Mononuclear cell (primary cell): ENCODE results near the gene GOLGA8A. TPM values are rescaled to one million over a fixed set of nuclear protein-coding genes. Genes with fewer than 3 reads are reported as not detected.

Experiments
- H3K27me3 ChIP-seq: 2 replicates; pipeline ENCODE4 v1.6.0; 2011; ENCODE audit warnings: low read length, control low read depth; ENCODE audit not compliant: insufficient read depth
- H3K4me1 ChIP-seq: 2 replicates; pipeline ENCODE4 v1.5.1; 2011; ENCODE audit warnings: mild to moderate bottlenecking, low read length, control low read depth; ENCODE audit not compliant: insufficient read depth
- H3K4me3 ChIP-seq: 2 replicates; pipeline ENCODE4 v1.5.1; 2011; ENCODE audit warnings: mild to moderate bottlenecking, low read length, moderate library complexity
- H3K9me3 ChIP-seq: 2 replicates; pipeline ENCODE4 v1.5.1; 2011; ENCODE audit warnings: low read depth, mild to moderate bottlenecking, control low read depth, low read length
- total RNA-seq: library from RNA; depleted of rRNA; stranded (reverse); fragments of >200 nt; gene quantifications from one replicate; pipeline ENCODE4 v1.2.3, GENCODE V29; 2012

GOLGA8A gene, protein sequence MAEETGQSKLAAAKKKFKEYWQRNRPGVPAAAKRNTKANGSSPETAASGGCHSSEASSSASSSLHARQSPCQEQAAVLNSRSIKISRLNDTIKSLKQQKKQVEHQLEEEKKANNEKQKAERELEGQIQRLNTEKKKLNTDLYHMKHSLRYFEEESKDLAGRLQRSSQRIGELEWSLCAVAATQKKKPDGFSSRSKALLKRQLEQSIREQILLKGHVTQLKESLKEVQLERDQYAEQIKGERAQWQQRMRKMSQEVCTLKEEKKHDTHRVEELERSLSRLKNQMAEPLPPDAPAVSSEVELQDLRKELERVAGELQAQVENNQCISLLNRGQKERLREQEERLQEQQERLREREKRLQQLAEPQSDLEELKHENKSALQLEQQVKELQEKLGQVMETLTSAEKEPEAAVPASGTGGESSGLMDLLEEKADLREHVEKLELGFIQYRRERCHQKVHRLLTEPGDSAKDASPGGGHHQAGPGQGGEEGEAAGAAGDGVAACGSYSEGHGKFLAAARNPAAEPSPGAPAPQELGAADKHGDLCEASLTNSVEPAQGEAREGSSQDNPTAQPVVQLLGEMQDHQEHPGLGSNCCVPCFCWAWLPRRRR
- total RNA-seq, result 59.4 TPM

DNA sequence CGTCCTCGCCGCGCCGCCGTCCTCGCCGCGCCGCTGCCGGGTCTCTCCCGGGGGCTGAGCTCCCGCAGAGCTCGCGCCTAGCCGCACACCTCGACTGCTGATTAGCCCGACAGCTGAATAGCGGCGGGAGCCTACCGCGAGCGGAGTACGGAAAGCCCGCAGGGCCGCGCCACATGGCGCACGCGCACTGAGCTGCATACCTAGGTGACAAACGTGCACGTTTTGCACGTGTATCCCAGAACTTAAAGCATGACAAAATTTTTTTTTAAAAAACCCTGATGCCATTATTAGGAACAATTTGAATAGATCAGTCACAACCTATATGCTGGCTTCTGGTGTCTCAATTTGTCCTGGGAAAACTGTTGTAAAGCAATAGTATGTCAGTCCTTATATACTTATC lies at the start of gene GOLGA8A:
TSS of gene GOLGA8A (minus strand) at position 122 of the 400 bp plus-strand sequence. CDS start 48,117 bp downstream, outside the sequence.
- peaks cover 11% of the 10 kb centered on the region for H3K4me1 ChIP-seq
- peak within 1 kb of the TSS; percentile 44 for H3K4me3 ChIP-seq

DNA sequence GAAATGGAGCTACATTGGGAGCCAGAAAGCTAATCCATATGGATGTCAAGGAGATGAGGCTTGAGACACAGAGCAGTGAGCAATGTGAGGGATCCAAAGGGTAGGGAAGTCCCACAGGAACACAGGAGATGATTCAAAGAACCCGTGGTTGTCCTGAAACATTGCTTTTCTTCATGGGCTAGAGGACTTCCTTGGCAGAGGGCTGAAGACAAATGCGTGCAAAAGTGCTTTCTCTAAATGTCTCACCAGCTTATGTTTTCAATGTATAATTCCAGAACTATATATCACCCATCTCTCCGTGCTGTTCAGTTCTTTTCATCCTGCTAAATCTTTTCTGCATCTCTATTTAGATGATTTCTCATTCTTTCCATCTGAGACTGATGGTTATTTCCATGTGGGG lies 46.0 kb upstream of the GOLGA8A start:
- peaks cover 17% of the 10 kb centered on the region for H3K27me3 ChIP-seq
- no peak overlapping the region for H3K4me3 ChIP-seq

More for the DNA sequence above, at the start of gene GOLGA8A:
- Histone ChIP-seq H3K9me3 (no peaks in the 10 kb centered on the region), H3K27me3 (peaks cover 26% of the 10 kb centered on the region)

DNA sequence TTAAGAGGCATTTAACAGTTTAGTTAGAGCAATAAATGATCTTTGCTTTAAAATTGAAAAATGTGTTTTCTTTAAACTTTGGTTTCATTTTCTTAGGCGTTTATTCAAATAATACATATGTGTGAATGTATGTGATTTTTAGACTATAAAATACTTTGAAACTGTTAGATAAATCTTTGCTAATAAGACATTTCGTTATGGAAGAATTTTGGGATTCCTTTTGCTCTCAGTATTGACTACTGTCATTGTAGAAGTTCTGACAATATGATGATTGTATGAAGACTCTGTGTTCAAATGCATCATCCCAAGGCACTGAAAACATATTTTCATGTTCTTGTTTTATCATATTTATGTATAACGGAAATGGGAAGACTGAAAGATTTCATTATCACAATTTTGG lies 43.8 kb upstream of the GOLGA8A start:
- Histone ChIP-seq H3K27me3 (peaks cover 21% of the 10 kb centered on the region), H3K4me1 (no peaks in the 10 kb centered on the region), H3K4me3 (no peak overlapping the region), H3K9me3 (no peaks in the 10 kb centered on the region)

More for the DNA sequence above, 46.0 kb upstream of the GOLGA8A start:
- Histone ChIP-seq H3K9me3 (no peaks in the 10 kb centered on the region), H3K4me1 (no peaks in the 10 kb centered on the region)

DNA sequence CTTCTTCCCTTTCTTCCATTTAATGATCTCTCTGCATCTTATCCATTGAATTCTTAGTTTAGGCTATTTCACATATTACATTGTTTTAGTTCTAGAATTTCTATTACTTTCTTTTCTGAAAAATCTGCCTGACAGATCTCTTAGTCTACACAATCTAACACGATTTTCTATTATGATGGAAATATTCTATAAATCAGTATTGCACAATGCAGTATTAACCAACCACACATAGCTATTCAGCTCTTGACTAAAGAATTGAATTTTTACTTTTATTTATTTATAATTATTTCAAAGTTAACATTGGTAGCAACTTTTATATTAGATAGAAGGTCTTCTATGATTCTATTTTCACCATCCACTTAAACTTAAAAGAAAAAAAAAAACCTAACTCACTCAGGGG lies 36.2 kb upstream of the GOLGA8A start:
- Histone ChIP-seq H3K4me3 (no peak overlapping the region), H3K27me3 (peaks cover 5% of the 10 kb centered on the region), H3K4me1 (no peaks in the 10 kb centered on the region), H3K9me3 (no peaks in the 10 kb centered on the region)

DNA sequence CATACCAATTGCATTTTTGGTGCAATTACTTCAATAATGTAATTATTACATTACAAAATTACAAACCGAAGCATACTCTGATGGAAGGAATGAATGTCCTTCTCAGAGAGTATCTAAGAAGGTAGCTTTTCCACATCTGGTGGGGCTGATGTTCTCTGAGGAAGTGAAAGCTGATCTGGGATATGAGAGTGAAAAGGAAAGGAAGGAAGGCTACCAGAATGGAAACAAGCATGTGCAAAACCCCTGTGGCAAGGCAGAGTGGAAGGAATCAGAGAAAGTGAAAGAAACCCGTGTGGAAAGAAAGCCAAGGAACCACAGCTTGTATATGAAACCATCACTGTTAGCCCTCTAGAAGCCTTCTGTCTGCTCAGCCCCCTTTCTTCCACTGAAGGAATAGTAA lies 35.3 kb upstream of the GOLGA8A start:
- H3K4me1 ChIP-seq, result no peaks in the 10 kb centered on the region
- no peaks in the 10 kb centered on the region for H3K9me3 ChIP-seq
- no peak overlapping the region for H3K4me3 ChIP-seq
- H3K27me3 ChIP-seq, result no peaks in the 10 kb centered on the region

DNA sequence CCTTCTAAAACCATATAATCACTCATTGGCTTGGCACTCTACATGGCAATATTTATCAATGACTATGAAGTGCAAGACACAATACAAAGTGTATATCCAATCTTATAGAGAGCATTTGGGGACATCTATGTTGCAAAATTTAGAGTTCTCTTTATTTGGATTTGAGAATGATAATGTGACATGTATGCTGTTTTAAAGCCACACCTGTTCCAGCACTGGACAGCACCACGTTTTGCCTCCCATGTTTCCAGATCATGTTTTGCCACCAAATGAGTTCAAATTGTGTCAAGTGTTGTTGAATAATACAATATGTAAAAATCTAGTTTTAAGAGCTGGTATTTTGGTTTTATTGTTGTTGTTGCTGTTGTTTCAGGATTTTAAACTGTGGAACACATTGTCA lies 33.3 kb upstream of the GOLGA8A start:
- no peaks in the 10 kb centered on the region for H3K4me1 ChIP-seq
- no peaks in the 10 kb centered on the region for H3K27me3 ChIP-seq
- no peak overlapping the region for H3K4me3 ChIP-seq
- H3K9me3 ChIP-seq, result no peaks in the 10 kb centered on the region

DNA sequence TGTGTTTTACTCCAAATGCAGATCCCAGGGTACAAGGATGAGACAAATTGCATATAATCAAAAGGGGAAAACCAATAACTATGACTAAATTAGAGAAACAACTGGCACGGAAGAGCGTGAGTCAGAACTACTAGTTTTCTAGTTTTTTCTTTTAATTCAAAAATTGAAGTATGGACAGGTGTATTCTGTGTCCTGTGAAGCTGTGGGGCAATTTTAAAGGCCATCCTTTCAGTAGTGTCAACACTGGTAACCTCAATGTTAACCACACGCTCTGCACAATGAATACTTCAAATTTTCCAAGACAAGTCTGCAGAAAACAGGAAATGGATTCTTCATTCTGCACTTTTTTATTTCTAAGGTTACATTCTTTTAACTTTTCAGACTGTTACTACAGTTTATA lies 32.5 kb upstream of the GOLGA8A start:
- no peaks in the 10 kb centered on the region for H3K27me3 ChIP-seq
- H3K9me3 ChIP-seq, result no peaks in the 10 kb centered on the region
- H3K4me3 ChIP-seq, result no peak overlapping the region
- H3K4me1 ChIP-seq, result no peaks in the 10 kb centered on the region

DNA sequence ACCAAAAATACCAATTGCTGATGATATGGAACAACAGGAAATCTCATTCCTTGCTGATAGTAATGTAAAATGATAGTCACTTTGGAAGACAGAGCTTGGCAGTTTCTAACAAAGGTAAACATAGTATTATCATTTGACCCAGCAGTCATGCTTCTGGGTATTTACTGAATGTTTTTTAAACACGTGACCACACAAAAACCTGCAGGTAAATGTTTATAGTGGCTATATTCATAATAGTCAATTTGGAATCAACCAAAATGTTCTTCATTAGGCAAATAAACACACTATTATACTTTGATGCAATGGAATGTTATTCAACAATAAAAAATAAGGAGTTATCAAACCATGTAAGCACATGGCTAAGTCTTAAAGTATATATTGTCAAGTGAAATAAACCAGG lies 24.1 kb upstream of the GOLGA8A start:
- H3K4me1 ChIP-seq, result no peaks in the 10 kb centered on the region
- peaks cover 2% of the 10 kb centered on the region for H3K27me3 ChIP-seq
- H3K9me3 ChIP-seq, result no peaks in the 10 kb centered on the region
- H3K4me3 ChIP-seq, result no peak overlapping the region

DNA sequence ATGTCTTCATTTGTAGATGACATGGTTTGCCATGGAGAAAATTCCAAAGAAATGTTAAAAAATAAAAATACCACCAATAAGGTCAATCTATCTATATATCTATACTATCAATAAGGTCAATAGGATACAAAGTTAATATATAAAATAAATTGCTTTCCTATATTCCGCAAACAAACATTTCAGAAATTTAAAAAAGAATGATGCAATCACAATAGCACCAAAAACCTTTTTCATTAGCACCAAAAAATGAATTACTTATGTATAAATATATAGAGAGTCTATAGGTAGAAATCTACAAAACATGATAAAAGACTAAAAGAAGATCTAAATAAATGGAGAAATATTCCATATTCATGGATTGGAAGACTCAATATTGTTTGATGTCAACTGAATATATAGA lies 22.8 kb upstream of the GOLGA8A start:
- Histone ChIP-seq H3K9me3 (no peaks in the 10 kb centered on the region), H3K4me1 (no peaks in the 10 kb centered on the region), H3K4me3 (no peak overlapping the region), H3K27me3 (peaks cover 2% of the 10 kb centered on the region)

DNA sequence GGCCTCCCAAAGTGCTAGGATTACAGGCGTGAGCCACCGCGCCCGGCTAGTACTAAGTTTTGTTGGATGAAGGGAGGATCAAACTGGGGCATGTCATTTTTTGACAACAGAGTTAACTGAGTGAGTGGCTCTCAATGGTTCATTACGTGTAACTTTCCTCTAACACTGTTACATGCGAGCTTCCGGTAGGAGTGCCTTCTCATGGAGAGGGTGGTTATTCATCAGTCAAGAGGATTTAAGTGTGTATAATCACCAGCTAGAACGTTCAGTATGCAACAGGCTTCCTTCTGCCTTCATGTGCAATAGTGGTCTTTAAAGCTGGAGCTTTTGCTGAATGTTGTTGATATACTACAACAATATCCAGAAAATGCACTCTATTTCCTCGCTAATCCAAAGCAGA lies 19.1 kb upstream of the GOLGA8A start:
- Histone ChIP-seq H3K4me3 (no peak overlapping the region), H3K4me1 (no peaks in the 10 kb centered on the region), H3K27me3 (peaks cover 2% of the 10 kb centered on the region), H3K9me3 (no peaks in the 10 kb centered on the region)

DNA sequence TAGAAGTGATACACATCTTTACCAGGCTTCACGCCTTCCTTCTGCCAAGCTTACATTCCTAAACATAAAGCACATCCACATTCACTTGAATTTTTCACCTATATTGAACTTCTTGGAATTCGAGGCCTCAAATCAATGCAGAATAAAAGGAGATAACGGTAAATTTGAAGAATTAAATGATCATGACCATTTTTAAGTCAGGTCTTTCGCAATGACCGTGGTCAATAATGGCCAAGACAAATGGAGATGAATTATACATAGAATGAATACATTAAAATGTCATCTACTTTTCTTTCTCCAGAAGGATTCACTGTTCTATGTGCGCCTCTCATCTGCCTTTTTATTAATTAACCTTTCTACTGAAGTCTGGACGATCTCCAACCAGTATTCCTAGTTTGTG lies 5.3 kb upstream of the GOLGA8A start:
- H3K4me1 ChIP-seq, result no peaks in the 10 kb centered on the region
- H3K4me3 ChIP-seq, result no peak overlapping the region
- peaks cover 36% of the 10 kb centered on the region for H3K27me3 ChIP-seq
- H3K9me3 ChIP-seq, result no peaks in the 10 kb centered on the region

DNA sequence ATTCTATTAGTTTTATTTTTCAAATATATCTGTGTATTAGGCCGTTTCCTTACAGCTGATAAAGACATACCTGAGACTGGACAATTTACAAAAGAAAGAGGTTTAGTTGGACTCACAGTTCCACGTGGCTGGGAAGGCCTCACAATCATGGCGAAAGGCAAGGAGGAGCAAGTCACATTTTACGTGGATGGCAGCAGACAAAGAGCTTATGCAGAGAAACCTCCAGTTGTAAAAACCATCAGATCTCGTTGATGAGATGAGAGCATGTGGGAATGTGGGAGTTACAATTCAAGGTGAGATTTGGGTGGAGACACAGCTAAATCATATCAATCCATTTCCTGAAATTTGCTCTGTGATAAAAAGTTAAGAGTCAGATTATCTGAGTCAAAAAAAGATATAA lies 2.3 kb upstream of the GOLGA8A start:
- peaks cover 41% of the 10 kb centered on the region for H3K27me3 ChIP-seq

DNA sequence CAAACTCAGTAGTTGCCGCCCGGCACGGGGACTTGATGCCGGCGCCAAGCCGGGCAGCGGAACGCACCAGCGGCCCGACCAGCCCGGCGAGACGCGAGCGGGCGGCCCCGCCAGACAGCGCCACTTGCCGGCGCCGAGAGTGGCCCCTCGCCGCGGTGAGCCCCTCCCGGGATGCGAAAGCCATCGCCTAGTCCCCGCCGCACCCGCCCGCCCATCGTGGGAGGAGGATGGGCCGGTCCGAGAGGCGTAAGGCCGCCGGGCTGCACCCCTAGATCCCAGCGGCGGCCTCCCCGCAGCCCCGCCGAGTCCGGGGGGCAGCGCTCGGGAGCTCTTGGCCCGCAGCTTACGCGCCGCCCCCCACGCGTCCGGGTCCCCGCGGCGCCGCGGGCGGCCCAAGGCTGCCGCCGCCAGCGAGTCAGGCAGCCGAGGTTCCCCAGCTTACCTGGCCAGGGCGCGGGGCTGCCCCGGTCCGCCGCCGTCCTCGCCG lies 609 bp downstream of the GOLGA8A start:
- Histone ChIP-seq H3K9me3 (no peaks in the 10 kb centered on the region), H3K27me3 (peaks cover 26% of the 10 kb centered on the region), H3K4me1 (peaks cover 11% of the 10 kb centered on the region), H3K4me3 (peak overlapping the region; percentile 44)

More for the DNA sequence above, 2.3 kb upstream of the GOLGA8A start:
- Histone ChIP-seq H3K4me3 (no peak overlapping the region), H3K4me1 (peaks cover 11% of the 10 kb centered on the region), H3K9me3 (no peaks in the 10 kb centered on the region)

DNA sequence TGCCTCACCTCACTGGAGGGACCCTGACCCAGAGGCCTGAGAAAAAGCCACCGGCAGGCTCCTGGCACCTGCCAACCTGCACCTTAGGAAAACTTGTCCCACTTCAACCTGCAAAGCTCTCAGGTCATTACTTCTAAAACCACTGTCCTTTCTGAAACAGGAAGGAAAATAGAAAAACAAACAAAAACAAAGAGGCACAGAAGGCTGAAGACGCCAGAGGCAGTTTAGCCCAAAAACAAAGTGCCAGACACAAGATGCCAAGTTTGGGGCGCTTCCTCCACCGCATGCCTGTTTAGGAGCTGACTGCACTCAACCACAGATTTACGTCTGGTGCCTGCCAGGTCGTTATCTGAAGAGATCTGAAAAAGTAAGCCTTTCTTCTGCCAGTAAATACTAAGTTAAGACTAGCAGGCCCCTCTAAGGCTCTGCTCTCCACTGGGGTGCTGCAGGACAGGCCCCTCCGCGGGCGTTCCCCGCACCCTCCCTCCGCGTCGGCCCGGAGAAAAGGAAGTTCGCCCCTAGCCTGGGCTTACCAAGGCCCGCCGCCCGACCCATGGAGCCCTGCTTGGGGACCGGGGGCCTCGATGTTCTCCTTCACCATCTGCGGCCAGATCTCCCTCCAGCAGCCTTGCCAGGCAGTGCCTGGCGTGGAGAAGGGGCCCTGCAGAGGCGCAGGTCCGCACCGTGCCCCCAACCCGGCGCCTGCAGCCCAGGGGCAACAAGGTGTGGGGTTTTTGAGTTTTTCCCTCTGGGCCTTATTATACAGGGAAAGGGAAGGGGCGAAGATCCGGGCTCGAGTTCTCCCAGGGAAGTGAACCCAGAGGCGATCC lies 1.3 kb downstream of the GOLGA8A start:
- Histone ChIP-seq H3K27me3 (peaks cover 26% of the 10 kb centered on the region), H3K4me1 (peaks cover 11% of the 10 kb centered on the region), H3K4me3 (peak overlapping the region; percentile 44), H3K9me3 (no peaks in the 10 kb centered on the region)

DNA sequence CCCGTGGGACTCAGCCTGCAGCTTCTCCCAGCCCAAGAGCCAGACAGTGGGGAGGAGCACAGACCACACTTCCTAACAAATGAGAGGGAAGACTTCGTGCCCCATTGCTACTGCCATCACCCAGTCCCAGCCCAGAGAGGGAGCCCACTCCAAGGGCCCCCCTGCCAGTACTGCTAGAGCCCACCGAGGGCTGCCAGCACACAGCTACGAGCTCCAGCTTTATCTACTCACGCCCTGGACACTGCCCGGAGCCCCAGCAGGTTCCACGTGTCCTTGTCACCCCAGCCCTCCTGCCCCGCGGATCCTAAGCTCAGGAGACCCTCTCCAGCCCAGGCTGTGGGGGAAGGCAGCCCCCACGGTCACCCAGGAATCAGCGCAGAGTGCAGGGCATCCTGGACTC lies 1.9 kb downstream of the GOLGA8A start:
- H3K4me1 ChIP-seq, result peaks cover 11% of the 10 kb centered on the region
- no peaks in the 10 kb centered on the region for H3K9me3 ChIP-seq
- peaks cover 25% of the 10 kb centered on the region for H3K27me3 ChIP-seq
- no peak overlapping the region for H3K4me3 ChIP-seq
